DMS 273 (cell line): ENCODE measurements around the gene CREB3L1.

Experiments
- DNase-seq: peaks from one replicate; lab custom pipeline; 2025; ENCODE audit not compliant: unreplicated experiment; lab: John Stamatoyannopoulos, UW

The CREB3L1 gene

DNA sequence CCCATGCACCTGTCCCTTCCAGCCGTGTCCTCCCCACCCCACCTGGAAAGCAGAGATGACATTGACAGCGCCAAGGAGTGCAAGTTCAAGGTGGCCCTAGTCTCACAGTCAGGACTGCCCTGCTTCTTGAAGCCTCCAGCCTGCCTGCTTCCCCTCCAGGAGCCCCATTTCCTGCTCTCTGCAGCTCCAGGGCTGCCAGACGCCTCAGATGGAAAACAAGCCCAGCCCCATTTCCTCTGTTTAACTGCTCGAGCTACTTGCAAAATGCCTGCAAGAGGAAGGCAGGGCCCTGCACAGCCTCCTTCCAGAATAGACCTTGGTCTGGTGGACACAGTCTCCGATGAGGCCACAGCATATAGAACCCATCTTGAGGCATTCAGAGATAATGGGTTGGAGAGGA is 64.8 kb downstream of the CREB3L1 start:
- no peak for DNase-seq

DNA sequence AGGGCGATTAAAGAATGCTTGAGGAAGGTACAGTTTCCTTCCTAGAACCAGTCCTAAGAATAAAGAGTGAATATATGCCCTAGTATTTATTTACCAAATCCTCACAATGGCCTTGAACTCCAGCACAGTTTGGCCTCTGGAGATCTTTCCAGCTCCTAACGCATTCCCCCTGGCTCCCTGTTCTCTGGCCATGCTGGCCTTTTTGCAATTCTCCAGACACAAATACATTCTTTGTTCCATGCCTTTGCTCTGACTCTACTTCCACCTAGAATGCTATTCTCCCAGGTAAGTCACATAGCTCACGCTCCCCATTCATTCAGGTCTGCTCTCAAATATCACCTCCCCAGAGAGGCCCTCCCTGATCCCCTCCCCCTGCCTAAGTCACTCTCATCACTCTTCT is 66.1 kb downstream of the CREB3L1 start:
- no peak for DNase-seq

DNA sequence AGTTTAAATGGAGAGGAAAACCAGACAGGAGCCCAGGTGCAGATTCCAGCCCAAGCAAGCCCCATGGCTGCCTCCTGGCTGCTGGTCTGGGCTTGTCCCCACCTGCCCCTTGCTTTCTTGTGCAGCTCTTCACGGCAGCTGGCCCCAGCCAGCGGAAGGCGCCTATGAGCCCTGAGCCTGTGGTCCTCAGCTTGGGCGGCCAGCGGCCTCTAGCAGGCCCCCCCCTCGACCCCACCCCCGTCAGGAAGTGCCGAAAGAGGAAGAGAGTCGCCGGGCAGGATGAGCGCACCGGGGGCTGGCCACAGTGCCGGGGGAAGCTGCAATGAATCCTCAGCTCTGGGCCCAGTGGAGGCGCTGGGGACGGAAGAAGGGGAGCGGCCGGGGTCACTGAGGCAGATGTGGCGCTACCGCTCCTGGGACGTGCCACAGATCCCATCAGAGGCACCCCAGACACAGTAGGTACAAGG is 67.7 kb downstream of the CREB3L1 start:
- DNase-seq: peak; percentile 81

DNA sequence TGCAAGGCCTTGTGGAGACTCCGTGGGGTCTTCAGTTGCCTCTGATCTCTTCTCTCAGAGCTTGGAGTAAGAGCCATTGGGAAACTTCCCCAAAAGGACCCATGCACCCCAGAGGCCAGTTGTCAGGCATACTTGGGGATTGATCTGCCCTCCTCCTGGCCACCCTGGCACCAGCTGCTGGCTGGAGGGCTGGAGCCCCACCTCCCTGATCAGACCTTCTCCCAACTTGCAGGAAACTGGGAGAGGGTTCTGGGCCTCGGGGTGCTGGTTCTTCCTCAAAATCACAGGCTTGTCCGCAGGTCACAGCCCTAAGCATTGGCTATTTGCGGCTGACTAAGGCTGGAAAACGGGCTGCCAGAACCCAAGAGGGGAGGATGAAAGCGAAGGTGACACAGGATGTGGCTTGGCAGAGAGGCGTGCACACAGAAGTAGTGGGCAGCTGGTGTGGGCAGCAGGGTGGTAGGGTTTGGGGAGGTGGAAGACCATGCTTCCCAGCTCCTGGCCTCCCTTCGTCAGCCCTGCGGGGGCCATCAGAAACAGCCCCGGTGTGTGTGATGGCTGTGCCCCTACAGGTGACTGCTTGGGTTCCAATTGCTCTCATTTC is 68.5 kb downstream of the CREB3L1 start:
- DNase-seq: peak; percentile 21

DNA sequence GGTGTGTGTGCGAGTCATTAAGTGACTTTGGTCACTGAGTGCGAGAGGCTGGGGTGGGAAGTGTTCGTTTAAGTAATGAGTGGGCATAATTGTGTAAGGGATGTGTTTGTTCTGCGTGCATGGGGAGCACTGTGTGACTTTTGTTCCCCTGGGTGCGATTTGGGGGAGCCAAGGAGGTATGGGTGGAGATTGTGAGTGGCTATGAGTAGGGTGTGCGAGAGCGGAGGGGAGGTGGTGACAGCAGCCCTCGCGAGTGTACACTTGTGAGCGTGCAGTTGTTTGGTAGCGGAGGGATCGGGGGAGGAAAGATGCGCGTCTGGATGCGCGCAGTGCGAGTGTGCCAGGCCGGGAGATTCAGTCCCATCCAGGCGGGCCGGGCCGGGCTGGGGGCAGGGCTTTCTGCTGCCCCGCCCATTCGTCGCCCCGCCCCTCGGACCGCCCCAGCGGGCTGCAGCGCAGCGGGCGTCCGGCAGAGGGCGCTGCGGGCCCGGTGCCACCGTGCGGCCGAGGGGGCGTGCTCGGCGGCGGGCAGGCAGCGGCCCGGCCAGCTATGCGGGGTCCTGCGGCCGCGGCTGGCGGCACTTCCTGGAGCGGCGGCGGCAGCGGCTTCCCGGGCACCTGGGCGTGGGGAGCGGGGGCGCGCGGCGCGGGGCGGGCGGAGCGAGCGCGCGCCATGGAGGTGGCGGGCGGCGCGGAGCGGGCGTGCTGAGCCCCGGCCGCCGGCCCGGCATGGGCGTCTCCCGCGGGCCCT is 69.6 kb downstream of the CREB3L1 start, which contains the start of gene DGKZ:
Gene DGKZ, plus strand, starts transcription at position 578 of the 751 bp plus-strand sequence. CDS start 197 bp downstream, outside the sequence.
- DNase-seq: peak; percentile 89

DNA sequence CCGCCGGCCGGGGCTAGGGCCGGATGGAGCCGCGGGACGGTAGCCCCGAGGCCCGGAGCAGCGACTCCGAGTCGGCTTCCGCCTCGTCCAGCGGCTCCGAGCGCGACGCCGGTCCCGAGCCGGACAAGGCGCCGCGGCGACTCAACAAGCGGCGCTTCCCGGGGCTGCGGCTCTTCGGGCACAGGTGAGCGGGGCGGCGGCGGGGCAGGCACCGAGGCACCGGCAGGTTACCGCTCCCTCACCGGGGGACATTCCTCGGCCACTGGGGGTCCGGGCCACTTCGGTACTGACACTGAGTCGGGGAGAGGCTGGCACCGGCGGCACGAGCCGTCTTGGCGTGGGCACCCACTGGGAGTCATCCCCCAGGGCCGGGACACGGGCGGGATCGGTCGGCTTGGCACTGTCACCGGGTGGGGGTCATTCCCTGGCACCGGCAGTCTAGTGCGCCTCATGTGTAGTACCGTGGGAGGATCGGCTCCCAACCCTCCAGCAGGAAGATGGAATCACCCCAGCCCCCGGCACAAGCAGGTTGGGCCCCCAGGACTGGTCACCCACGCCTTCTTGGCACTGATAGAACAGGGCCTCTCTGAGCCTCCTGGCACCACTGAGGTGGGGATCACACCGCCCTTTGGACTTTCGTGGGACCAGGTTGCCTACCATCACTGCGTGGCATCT is 70.3 kb downstream of the CREB3L1 start:
- DNase-seq: peak; percentile 26

DNA sequence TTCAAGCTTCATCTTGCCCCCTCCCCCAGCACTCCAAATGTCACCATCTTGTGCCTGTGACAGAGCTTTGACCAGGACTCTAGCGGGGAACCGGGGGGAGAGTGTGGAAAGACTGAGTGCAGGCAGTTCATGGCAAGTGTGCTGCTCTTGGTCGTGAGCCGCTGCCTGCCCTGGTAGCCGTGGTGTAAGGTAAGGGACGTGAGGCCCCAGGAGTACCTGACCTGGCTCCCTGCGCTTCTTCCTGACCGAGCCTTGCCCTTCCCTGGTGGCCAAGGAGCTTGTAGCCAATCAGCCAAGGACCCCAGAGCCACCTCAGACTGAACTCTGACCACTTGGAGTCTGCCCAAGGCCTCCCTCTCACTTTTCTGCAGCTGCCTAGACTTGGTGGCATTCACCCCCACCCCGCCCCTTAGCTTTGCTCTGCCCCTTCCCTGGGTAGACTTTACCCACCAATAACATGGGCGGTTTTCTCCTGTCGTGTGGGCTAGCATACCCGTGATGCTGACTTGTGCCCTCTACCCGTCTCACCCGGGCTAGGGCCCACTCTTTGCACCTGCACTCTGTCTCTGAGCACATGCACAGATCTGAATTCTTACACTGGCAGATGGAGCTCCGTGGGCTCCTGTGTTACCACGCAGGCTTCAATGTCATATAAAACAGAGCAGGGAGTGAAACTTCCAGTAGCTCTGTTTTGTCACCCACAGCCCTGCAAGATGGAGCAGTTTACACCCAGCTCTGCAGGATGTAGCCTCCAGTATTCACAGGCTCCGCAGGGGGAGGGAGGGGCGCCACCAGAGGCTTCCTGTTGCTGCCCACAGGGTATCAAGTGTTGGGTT is 71.3 kb downstream of the CREB3L1 start:
- no peak for DNase-seq

DNA sequence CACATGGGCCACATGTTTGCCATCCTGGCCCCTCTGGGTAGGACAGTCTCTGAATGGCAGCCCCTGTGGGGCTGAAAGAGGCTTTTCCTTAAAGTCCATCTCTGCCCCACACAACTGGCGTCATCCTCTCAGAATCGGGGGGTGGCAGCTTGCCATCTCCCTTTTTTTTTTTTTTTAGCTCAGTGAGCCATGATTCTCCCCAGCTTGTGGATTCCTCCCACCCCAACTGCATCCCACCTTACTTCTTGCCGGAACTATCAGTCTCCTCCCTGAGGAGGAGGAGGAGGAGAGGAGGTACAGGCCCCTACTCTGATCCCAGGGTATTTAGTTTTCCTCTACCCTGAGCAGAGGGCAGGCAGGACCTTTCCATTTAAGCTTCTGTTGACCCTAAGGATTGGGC is 73.2 kb downstream of the CREB3L1 start:
- DNase-seq: no peak

DNA sequence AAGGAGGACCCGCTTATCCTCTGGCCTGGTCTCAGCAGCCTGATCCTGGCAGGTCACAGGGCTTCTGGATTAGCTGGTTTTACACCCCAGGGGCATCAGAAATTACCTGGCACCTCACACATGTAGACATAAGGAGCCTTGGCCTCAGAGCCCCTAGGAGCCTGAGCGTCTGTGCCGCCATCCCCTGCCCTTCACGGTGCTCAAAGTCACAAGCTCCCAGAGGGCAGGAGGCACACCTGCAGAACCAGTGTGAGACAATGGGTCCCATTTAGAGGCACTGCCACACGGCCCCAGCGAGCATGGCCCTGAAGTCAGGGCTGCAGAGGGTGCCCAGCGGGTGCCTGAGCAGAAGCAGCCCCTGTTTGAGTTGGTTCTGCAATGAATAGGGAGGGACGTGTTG is 73.7 kb downstream of the CREB3L1 start:
- DNase-seq: no peak

DNA sequence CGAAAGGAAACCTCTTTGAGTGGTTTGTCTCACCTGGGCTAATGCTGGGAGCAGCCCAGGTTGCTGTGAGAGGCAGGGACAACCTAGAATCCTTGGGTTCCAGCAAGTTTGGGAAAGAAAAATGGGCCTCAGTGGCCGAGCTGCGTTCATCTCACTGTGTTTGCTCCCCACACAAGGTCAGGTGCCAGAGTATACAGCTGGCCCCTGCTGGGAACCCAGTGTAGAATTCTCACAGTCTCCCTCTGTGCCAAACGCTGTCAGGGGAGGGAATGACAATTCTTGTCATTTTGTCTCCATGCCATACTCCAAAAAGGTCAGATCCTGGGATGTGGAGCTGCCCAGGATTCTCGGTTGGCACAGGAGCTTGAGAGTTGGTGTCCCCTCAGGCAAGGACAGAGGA is 74.1 kb downstream of the CREB3L1 start:
- DNase-seq: no peak

DNA sequence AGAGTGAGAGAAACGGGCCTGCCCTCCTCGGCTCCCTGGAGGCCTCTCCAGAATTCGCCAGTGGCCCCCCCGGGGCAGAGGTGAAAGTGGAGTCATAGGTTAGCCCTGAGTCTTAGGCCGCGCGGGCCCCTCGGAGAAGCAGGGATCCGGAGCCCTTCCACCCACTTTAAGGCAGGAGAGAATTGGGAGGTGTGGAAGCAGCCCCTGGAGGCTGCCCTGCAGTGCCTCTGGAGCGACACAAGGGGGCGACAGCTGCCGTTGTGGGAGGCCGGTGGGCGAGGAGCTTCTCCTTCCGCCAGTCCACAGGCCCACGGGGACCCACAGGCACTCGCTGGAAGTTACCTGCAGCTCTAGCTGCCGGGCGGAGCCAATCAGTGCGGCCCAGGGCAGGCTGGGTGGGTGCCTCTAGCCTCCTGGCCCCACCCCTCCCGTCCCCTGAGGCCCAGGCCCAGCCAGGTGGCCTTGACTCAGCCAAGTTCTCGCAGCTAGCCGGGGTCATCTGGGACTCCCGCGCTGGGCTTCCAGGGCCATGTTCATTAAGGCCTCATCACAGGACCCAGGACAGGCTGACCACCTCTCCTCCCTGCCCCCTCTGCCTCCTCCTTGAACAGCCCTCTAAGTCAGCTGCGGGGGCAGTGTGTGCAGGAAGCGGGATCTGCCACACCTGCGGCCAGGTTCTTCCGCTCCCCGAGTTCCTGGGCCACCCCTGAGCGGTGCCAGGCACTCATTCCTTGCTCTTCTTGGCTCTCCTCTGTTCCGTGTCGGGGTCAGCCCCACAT is 74.8 kb downstream of the CREB3L1 start:
- DNase-seq: peak; percentile 62

DNA sequence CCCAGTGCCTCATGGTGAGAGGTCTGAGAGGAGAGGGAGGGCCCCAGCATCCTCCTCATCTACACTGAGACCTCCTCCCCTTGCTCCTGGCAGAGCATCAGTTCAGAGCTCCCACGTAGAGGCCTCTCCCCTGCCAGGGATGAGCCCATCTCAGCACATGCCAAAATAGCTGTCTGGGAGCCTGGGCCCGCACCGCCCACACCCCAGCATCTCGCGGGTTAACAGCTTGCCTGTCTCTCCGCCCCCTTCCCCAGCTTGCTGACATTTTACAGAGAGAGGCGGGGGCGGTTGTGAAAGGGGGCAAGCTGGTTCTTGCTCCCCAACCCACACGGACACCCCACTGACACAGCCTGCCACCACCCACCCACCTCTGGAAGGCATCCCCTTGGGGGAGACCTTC is 76.2 kb downstream of the CREB3L1 start:
- peak; percentile 58 for DNase-seq

DNA sequence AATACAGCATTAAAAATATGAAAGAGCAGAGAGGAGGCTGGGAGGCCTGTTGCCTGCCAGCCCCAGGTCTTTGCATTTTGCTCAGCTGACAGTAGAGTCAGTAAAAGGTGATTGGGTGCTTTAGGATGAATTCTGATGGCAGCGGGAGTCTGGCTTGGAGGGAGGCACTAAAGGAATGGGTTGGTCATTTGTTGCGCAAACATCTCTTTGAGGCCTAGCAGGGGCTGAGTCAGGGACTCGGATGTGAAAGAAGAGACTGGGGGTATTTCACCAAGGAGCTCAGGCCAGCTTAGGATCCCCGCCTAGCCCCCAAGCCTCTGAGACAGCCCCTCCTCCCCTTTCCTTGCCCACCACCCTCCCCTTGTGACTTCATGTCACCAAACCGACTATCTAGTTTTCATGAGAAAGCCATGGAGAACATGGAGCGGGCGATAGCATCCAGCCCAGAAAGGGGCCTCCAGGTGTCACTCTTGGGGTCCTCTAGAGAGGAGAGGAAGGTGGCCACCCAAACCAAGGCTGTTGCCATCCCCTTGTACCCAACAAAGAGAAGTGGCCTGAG is 79.5 kb downstream of the CREB3L1 start:
- DNase-seq: no peak

DNA sequence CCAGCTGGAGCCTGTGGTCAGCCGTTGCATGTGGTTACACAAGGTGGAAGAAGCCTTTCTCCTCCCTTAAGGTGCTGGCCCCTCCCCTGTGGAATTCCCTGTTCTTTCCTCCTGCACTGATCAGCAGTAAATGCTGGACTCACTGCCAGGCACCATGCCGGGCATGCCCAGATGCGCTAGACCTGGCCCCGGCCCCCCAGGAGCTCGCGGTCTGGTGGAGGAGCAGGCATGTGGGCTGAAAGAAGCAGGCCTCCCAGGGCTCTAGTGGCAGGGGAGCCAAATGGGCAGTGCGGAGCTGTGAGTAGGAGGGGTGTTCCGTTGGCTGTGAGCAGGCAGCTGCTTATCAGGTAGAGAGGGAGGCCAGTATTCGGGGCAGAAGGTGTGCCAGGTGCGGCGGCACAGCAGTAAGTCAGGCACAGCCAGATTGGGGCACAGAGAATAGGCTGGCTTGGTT is 80.0 kb downstream of the CREB3L1 start:
- peak; percentile 54 for DNase-seq

DNA sequence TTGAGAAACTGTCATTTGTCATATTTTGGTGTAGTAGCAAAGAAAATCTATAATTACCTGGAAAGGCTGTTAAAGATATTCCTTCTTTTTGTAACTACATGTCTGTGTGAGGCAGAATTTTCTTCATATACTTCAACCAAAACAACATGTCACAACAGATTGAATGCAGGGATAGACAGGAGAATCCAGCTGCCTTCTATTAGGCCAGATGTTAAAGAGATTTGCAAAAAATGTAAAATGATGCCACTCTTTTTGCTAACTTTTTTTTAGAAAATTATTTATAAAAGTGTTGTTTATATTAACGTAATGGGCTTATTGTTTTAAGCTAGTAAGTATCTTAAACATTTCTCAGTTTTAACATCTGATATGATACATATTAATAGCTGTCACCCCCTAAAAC is 82.5 kb downstream of the CREB3L1 start:
- DNase-seq: no peak

DNA sequence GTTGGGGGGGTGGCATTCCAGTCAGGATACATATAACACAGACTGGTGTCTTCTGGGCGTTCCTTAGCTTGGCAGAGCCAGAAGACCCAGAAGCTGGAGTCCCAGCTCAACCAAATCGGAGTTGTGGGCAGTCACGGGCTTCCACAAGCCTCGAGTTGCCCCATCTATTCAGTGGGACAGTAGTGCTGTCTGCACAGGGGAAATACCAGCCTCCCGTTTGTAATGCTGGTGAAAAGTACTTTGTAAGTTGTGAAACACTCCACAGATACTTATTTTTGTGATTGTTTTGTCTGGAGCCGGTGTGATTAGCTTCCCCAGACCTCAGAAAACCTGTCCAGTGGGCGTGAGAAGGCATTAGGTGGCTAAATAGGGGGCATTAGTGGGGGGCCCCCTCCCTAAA is 83.4 kb downstream of the CREB3L1 start:
- no peak for DNase-seq

DNA sequence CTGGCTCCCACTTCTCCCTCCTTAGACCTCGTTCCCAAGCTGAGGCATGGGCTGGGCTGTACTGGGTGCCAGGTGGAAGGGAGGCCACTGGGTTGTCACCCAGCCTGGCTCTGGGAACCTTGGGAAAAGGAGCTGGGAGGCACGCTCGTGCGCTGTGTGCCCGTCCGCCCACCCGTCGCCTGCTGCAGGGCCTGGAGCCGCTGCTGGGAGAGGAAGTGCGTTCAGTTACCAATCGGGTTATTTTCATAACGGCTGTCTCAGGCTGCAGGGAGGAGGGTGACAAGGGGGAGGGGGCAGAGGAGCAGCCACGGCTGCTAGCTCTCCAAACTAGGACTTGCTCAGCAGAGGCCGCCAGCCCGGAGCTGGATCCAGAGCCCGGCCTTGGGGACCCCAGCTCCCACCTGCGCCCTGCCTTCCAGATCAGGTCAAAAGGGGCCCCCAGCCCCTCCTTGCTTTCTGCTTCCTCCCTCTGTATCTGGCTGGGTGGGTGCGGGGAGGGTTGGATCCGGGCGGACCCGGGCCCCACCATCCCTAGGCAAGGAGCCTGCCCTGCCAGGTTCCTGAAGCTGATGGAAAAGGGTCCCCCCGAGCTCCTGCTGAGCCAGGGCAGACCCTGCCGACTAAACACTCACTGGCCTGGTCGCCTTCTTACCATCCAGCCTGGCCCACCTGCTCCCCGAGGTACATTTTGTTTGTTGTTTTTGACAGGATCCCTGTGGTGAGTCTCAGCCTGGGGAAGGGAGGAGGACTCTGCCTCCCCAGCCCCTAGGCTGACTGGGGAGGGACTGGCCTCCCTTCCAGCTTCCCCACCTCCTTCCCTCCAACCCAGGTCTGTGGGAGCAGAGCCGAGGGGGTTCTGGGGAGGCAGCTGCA is 84.1 kb downstream of the CREB3L1 start:
- peak; percentile 59 for DNase-seq

DNA sequence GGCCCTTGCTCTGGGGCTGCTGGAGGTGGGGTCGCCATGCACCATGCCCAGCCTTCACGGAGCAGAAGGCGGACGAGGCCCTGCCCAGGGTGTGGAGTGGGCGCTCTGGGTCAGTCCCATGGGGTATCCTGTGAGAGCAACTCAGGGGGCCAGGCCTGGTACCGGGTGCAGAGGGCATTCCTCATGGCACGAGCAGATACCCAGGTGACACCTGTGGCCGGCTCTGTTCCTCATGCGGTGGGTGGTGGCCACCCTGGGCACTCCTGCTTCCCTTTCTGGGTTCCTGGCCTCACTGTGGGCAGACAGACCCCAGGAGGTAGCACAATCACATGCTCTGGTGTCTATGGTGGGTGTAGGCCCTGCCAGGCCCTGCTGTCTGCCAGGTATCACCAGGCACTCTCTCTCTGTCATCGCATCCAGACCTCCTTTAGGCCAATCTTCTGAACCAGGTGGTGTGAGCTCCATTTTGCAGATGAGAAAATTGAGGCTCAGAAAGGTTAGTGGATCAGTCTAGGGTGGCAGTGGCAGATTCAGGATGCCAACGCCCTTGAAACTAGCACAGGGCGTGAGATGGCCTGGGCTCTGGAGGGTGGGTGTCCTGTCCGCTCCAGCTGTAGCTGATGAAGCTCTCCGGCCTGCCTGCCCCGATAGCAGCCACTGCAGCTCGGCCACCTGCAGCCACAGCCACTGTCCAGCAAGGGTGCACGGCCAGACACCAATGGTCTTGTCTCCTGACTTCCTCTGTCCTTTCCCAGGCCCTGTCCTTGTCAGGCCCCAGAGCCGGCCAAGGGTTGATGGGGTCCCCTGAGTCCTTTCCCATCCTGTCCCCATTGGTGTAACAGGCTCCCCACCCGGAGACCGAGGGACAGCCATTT is 84.9 kb downstream of the CREB3L1 start:
- no peak for DNase-seq
